Stimulated activated CD4-positive, alpha-beta T cell treated with anti-CD3 and anti-CD28 coated beads, TNF-alpha, amount 100 ng/mL, for 48 hours (primary cell): ENCODE results near the gene MRPL34.
"Not testable (repeated sequence)": the region's sequence is repeated elsewhere in the genome, so short reads cannot be mapped to it uniquely, and the experiment has no call there.

Experiments used
- DNase-seq, 3 donors: peaks; one replicate each; pipeline ENCODE4 v3.0.0-alpha.2; 2020; ENCODE audit warnings: low read depth in 3 of 3

MRPL34 gene

DNA sequence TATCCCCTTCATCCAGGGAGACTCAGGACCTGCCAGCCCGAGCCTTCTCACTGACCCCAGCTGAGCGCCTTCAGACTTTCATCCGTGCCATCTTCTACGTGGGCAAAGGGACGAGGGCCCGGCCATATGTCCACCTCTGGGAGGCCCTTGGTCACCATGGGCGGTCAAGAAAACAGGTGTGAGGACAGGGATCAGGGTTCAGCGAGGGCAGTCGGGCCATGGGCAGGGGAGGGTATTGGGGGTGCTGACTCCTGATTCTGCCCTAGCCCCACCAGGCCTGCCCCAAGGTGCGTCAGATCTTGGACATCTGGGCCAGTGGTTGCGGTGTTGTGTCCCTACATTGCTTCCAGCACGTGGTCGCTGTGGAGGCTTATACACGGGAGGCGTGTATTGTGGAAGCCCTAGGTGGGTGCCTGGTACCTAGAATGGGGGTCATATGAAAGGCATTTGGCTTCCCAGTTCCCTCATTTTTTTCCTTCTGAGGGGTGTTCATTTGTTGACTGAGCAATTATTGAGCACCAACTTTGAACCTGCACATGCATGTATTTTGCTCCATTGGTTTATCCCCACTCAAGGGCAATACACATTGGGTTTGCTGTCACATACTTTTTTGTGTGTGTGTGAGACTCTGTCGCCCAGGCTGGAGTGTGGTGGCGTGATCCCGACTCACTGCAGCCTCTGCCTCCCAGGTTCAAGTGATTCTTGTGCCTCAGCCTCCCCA lies 20.1 kb upstream of the MRPL34 start:
- DNase-seq: no peak

DNA sequence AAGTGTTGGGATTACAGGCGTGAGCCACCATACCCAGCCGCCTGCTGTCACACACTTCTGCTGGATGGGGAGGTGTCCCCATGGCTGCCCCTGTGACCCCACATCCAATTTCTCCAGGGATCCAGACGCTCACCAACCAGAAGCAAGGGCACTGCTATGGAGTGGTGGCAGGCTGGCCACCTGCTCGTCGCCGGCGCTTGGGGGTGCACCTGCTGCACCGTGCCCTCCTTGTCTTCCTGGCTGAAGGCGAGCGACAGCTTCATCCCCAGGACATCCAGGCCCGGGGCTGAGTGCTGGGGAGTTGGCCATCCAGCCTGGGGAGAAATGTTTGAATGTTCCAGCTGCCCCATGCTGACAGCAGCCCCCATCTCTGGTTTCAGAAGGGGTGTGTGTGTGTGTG lies 19.4 kb upstream of the MRPL34 start:
- DNase-seq: no peak

DNA sequence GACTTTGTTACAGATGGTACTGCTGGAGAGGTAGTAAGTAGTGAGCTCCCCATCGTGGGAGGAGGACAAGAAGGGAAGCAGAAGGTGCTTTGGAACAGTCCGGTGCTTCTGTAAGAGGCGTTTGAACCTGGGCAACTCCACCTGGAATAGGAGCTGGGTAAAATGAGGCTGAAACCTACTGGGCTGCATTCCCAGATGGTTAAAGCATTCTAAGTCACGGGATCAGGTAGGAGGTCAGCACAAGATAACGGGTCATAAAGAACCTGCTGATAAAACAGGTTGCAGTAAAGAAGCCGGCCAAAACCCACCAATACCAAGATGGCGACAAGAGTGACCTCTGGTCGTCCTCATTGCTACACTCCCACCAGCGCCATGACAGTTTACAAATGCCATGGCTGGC lies 18.9 kb upstream of the MRPL34 start:
- no peak for DNase-seq

DNA sequence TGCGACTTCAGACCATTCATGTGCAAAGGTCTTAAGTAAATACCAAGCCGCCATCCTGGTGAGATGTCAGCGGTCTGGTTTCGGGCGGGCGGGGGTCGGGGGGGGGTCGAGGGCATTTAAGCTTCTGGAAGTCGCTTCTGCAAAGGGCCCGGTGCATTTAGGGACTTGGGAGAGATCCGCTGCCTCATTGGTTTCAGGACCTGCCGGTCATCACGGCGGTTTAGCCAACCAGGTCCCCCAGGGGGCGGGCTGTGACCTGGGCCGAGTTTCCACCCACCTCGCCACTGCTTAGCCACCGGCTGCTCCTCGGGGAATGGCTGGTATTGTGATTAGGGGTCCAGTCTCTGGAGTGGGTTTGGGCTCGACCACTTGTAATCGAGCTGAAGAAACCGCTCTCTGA lies 16.2 kb upstream of the MRPL34 start:
- DNase-seq: peak; percentile 40 to 55 (median 55)

DNA sequence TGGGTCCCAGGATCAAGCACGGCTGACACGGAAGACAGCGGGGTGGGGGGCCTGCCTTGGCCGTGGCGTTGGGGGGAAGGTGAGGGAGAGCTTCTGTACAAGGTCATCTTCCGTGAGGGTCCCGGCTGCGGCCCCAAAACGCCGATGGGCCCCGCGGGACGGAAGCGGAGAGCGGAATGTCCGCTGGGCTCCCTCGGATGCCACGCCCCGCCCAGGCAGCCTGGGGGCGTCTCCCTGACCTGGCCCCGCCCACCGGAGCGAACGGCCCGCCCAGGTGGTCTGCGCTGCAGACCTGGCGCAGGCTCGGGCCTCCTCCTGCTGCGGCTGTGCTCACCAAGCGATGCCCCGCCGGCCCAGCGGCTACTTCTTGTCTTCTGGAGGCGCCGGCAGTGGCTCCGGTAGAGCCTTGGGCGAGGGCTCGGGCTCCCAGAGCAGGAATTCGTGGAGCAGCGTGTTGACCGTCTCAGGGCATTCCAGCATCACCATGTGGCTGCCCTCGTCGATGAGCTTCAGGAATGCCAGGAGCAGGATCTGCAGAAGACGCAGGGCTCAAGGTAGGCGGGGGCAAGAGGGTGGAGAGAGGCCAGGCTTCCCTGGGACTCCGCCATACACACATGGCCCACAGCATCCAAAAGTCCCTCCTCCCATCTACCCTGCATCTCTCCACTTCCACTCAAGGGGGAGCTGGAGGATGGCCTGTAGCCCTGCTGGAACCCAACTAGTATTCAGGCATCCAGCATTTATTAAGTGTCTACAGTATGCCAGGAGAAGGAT lies 13.2 kb upstream of the MRPL34 start:
- DNase-seq: peak; percentile 60 to 82 (median 66)

DNA sequence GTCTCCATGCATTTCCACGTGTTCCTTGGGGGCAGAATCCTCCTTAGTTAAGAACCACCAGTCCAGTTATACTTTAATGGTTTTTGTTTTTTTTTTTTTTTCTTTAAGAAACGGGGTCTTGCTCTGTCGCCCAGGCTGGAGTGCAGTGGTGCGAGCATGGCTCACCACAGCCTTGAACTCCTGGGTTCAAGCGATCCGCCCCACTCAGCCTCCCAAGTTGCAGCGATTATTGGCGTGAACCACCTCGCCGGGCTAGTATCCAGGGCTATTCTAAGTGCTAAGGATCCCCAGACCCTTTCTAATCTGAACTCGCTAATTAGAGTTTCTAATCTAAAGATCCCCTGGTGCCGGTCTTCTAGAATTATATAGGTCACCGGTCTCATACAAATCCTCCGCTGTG lies 12.1 kb upstream of the MRPL34 start:
- no peak for DNase-seq

DNA sequence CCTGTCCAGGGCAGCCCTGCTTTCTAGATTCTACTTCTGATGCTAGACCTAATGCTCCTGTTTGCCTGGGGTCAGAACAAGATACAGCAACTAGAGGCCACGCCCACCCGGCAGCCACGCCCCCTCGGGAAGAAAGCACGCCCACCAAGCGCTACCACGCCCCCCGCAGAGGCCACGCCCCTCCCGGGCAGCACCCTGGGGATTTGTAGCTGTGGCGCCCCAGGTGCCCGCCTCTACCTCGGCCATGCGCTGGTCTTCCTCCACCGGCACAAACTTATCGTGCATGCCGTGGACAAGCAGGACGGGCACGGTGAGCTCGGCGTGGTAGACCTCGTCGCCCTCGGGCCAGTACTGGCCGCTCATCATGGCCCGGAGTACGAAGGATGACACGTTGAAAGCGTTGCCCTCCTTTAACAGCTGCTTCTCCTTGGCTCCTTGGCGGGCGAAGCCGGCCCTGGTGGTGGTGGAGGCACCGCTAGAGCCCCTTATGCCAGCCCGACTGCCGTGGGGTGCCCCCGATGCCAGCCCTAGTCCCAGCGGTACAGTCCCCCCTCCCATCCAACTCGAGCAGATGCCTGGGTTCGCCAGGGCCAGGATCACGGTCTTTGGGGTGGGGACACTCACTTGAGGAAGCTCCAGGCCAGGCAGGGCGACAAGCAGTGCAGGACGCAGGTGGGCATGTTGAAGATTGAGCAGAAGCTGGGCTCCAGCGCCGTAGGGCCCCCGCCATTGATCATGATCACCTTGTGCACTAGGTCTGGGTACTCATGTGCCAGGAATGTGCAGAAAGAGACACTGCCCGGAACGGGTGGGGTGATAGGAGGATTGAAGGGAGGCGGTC lies 11.4 kb upstream of the MRPL34 start:
- DNase-seq: peak; percentile 48 to 67 (median 49)

DNA sequence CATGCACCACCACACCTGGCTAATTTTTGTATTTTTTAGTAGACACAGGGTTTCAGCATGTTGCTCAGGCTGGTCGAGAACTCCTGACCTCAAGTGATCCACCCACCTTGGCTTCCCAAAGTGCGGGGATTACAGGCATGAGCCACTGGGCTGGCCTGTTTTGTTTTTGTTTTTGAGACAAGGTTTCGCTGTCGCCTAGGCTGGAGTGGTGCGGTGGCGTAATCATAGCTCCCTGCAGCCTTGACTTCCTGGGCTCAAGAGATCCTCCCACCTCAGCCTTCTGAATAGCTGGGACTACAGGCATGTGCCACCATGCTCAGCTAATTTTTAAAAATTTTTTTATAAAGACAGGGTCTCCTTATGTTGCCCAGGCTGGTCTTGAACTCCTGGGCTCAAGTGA lies 10.1 kb upstream of the MRPL34 start:
- DNase-seq: not testable (repeated sequence)

DNA sequence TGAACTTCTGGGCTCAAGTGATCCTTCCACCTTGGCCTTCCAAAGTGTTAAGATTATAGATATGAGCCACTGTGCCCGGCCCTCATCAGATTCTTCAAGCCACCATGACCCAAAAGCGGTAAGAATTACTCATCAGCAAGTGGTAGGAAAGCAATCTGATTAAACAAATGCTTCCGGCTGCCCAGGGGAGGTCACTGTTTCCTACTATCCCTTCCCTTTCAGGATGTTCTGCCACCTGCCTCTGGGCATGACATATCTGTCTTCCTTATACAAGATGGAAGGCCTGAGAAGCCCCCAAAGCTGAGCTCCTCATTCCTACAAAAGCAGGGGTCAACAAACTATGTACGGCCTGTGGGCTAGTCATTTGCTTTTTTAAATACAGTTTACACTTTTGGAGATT lies 9.4 kb upstream of the MRPL34 start:
- DNase-seq: no peak

DNA sequence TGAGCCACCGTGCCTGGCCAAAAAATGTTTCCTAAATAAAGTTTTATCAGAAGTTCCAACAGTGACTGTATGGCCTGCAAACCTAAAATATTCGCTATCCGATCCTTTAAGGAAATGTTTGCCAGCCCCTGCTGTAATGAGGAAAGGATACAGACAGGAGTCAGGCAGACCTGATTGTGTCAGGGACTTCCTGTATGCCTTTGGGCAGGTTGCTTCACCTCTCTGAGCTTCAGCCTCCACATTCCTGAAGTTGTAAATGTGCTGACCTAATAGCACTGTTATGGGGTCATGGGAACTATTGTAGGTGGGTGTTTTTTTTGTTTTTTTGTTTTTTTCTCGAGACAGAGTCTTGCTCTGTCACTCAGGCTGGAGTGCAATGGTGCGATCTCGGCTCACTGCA lies 8.7 kb upstream of the MRPL34 start:
- DNase-seq: no peak

DNA sequence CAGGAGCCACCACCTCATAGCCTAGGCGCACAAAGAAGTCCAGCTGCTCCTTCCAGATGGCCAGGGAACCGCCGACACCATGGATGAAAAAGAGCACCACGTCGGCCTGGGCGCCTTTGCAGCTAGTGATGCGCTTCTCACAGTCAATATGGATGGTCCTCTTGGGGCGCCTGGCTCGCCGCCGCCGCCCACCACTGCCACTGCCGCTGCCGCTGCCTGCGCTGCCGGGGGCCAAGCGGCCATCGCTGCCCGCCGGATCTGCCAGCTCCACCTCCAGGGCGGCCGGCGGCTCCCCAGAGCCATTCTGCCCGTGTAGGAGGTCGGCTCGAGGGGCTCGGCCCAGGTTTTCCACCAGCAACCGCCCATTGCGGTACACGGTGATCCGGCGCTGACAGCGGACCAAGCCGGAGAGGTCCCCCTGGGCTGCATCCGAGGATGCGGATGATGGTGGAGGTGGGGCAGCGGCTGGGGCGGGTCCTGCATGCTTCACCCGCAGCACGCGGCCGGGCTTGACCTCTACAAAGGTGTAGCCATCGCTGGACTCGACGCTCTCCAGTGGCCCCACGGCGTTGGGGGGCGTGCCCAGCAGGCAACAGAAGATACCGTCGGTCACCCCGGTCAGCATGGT lies 4.6 kb upstream of the MRPL34 start:
- DNase-seq: no peak

DNA sequence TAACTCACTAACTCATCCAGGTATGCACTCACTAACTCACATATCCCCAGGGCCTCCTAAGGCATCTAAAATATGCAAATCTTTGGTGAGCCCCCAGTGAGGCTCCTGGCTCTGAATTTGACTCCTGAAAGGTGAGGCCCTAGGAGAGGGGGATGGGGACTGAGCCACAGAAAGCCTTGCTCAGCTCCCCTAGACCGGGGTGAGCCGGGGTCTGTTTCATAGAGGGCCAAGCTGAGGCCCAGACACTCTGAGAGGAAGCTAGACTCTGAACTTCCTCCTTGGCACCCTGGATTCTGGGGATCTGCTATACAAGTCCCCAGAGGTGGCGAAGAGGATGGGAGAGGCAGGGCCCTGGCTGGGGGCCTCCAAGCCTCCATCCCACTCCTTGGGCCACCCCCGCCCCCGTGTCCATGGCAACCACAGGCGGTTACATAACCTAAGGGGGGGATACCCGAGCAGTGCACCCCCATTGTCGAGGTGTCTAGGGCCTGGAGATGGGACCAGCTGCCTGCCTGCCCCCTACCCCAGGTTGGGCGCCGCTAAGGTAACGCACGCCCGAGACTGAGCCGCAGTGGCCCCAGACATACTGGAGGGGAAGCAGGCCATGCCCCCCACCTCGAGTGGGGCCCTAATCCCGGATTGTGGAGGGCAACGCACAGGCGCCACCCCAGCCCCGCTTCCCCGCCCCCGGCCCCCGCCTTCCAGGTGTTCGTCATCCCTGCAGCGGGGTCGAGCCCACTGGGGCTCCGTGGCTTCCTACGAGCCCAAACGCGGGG lies 3.1 kb upstream of the MRPL34 start:
- no peak for DNase-seq

DNA sequence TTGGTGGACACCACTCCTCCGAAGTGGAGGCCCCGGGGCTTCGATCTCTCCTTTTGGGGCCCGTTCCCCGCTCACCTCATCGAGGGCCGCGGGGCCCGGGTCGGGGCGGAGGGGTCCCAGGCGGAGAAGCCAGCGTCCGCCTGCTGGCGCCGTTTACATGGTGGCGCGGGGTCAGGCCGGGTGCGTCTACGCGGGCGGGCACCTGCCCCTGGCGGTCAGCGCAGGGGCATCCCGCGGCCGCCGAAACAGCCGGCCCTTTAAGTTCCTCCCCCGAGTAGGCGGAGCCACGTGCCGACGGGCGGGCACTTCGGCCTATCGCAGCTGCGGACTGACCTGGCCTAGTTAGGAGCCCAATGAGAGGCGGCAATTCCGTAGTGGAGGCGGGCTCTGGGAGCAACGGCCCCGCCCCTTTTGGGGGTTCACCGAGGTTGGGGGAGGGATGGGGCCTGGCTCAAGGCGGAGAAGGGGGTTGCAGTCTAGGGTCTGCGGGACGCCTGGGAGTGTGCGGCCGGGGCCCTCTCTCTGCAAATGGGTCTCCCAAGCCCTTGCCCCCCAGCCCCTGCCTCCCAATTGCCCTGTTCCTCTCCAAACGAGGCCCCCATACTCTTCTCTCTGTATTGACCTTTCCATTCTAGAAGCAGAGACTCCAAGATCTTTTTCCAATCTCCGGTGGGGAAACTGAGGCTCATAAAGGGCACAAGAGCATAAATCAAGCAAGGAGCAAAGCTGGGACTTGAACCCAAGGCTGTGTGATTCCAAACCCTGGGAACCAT lies 2.3 kb upstream of the MRPL34 start, which contains the start of gene ABHD8:
ABHD8 (minus strand) TSS at position 259 of the 773 bp plus-strand sequence. CDS start 1,809 bp downstream, outside the sequence.
- DNase-seq: peak; percentile 87 to 95 (median 92)

DNA sequence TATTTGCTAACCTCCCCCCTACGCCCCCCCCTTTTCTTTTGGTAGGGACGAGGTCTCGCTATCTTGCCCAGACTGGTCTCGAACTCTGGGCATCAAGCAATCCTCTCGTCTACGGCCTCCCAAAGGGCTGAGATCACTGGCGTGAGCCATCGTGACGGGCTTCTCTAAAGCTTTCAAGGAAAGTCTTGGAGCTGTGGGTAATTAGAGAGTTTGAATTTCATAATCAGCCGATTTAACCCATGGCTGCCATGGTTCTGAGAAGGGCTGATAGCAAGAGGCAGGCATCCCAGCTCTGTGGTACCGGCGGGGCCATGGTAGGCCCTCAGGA lies 1.8 kb upstream of the MRPL34 start:
- no peak for DNase-seq

DNA sequence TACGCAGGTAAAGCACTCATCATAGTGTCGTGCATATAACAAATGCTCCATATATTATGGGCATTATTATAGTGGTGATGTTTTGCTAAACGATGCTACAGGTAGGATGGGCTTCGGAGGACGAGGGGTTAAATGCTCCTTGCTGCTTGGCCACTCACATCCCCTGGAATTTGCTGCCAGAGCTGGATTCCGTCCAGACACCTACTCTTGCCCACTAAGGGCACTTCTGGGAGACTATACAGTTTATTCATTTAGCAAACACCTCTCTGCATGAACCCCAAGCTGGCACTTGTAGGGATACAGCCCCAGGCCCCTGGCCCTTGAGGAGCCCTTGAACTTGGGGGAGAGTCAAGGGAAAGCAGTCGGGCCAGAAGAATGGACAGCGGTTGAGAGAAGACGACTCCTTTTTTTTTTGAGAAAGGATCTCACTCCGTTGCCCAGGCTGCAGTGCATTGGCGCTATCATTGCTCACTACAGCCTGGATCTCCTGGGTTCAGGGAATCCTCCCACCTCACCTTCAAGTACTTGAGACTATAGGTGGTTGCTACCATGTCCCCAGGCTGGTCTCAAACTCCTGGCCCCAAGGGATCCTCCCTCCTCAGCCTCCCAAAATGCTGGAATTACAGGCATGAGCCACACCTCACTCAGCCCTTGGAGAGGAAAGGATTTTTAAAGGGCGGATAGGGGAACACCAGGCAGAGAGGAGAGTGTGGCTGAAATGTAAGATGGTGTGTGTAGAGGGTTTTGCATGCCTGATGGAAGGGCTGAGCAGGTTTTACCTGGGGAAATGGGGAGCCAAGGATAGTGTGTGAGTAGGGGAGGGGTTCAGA lies 1.1 kb upstream of the MRPL34 start:
- DNase-seq: no peak

DNA sequence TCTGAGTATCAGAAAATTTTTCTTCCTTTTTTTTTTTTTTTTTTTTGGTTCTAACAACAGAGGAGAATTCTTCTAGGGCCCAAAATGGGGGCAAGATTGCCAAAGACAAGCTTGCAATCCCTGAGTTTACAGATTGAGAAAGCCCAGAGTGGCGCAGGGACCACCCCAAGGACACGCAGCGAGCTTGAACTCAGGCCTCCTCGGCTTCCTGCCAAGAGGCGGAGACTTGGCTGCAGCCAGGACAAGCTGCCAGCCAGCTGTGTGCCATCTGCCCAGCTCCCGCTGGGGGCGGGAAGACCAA lies 506 bp upstream of the MRPL34 start:
- DNase-seq: no peak

DNA sequence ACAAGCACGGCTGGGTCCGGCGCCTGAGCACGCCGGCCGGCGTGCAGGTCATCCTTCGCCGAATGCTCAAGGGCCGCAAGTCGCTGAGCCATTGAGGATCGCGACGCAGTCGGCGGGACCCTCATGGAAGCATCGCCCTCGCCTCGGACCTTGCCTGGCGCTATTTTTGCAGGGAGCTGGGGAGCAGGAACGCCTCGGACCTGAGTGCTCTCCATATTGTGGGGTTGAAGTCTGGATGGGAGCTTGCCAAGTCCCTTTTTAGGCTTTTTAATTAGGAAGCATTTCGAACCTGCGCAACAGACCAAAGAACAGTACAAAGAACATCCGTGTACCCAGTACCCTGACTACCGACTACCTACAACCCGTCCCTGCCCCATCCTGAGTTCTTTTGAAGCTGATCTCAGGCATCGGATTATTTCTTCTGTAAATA lies 628 bp downstream of the MRPL34 start:
- DNase-seq: no peak

DNA sequence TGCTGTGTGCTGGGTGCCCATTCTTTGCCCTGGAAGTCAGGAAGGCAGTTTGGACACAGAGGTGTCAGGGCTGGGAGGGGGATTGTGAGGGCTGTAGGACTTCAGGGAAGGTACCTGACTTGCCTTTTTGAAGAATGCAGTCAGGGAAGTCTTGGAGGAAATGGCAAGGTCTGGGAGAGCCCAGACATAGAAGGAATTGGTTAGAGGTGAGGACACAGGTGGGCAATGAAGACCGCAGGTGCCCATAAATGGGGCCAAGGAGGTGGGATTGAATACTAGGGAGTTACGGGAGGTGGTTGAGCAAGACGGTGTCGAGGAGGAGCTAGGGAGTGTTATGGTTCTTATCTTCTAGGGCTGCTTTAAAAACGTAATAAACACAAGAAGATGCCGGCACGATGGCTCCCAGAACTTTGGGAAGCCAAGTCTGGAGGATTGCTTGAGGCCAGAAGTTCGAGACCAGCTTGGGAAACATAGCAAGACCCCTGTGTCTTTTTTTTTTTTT lies 2.3 kb downstream of the MRPL34 start:
- no peak for DNase-seq

DNA sequence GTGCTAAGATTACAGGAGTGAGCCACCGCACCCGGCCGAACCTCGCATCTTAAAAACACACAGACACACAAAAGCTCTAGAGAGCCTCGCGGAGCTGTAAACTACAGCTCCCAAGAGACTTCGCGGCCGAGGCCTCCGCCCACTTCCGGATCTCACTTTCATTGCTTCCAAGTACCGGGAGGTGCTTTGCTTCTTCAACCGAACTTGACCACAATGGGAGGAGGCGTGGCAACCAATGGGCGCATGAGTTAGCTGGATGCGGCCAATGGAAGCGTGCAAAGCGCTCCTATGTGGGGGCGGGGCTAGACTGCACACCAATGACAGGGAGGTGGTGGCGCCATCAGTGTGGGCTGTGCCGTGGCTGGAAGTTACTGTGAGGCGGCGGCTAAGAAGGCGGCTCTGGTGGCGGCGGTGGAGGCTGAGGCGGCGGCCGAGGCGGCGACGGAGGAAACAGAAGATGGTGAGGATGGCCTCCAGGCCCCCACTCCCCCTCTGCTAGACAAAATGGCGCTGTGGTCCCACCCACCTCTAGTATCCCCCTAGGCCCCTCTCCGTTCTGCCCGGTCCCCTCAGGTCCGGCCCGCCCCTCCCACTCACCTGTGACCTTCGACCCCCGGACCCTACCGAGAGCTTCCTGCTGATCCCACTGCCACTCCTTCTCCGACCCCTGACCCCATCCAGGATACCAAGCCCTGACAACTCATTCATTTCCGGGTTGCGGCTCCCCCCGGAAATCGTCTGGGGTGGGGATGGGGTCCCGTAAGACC lies 3.7 kb downstream of the MRPL34 start, which contains the start of gene DDA1:
DDA1 (plus strand) TSS at position 366 of the 767 bp plus-strand sequence; CDS start at position 458, 92 bp downstream.
- DNase-seq: peak; percentile 97 to 99 (median 98)
